OCI-LY7 (cell line): ENCODE data around the gene SEC61B.

ENCODE experiments used
- CTCF ChIP-seq: fragments of 200-600 bp; sonication (generic); conservative IDR thresholded peaks from 2 replicates; pipeline ENCODE4 v1.5.1; 2014; ENCODE audit warnings: mild to moderate bottlenecking, antibody characterized with exemption, low read length, moderate library complexity, mixed read lengths
- EZH2phosphoT487 ChIP-seq: fragments of 200-600 bp; sonication (generic); IDR thresholded peaks from 2 replicates; pipeline ENCODE4 v1.6.1; 2018; ENCODE audit warnings: low read depth, borderline replicate concordance, mild to moderate bottlenecking, mixed run types, antibody characterized with exemption, low read length, moderate library complexity, mixed read lengths

- TF ChIP-seq CTCF: no peak
- no peak for TF ChIP-seq EZH2phosphoT487
Measured at GRCh38 chr9:99265691-99266090, 43.6 kb downstream of the SEC61B start.
